BE2C (cell line): ENCODE results near the gene ACBD6.

Experiments
- DNase-seq: peaks from one replicate; pipeline ENCODE4 v3.0.0-alpha.2; 2020
- H3K27me3 ChIP-seq: fragments of 250-450 bp; sonication (Bioruptor Pico); 2 replicates; pipeline ENCODE4 v1.5.1; 2020; ENCODE audit warnings: mild to moderate bottlenecking
- H3K36me3 ChIP-seq: fragments of 250-450 bp; sonication (Bioruptor Pico); 2 replicates; pipeline ENCODE4 v1.5.1; 2020; ENCODE audit warnings: mild to moderate bottlenecking
- H3K4me1 ChIP-seq: fragments of 250-450 bp; sonication (Bioruptor Pico); 2 replicates; pipeline ENCODE4 v1.5.1; 2020
- H3K4me3 ChIP-seq: 2 replicates; pipeline ENCODE4 v1.5.1; 2011; ENCODE audit warnings: low read depth, low read length
- H3K9me3 ChIP-seq: fragments of 250-450 bp; sonication (Bioruptor Pico); 2 replicates; pipeline ENCODE4 v1.5.1; 2020
- TF ChIP-seq, protein P1 (sequence below): IDR thresholded peaks from 2 replicates; pipeline ENCODE4 v1.5.1; 2012; ENCODE audit warnings: mild to moderate bottlenecking, low read depth, low read length

The ACBD6 gene

DNA sequence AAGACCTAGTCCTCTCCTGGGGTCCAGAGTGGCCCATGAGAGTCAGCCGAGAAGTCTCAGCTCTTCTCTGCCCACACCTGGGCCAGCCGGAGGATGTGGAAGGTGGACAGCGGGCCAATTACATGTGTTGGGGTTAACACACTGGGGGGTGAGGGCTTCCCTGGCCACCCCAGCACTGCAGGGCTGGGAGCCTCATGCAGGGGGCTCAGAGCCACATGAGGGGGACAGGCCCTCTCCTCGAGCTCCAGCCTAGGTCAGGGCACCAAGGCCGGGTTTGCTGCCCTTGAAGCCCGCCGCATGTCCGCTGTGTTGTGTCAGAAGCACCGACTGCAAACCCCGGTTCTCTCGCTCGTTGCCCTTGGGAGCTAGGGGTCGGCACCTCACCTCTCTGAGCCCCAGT is 241.8 kb downstream of the ACBD6 start:
- TF ChIP-seq, protein P1, sequence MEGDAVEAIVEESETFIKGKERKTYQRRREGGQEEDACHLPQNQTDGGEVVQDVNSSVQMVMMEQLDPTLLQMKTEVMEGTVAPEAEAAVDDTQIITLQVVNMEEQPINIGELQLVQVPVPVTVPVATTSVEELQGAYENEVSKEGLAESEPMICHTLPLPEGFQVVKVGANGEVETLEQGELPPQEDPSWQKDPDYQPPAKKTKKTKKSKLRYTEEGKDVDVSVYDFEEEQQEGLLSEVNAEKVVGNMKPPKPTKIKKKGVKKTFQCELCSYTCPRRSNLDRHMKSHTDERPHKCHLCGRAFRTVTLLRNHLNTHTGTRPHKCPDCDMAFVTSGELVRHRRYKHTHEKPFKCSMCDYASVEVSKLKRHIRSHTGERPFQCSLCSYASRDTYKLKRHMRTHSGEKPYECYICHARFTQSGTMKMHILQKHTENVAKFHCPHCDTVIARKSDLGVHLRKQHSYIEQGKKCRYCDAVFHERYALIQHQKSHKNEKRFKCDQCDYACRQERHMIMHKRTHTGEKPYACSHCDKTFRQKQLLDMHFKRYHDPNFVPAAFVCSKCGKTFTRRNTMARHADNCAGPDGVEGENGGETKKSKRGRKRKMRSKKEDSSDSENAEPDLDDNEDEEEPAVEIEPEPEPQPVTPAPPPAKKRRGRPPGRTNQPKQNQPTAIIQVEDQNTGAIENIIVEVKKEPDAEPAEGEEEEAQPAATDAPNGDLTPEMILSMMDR, result no peak
- Histone ChIP-seq H3K27me3 (no peaks in the 10 kb centered on the region), H3K9me3 (no peaks in the 10 kb centered on the region), H3K4me3 (no peak overlapping the region), H3K36me3 (no peaks in the 10 kb centered on the region), H3K4me1 (peaks cover 6% of the 10 kb centered on the region)
- DNase-seq, result no peak

DNA sequence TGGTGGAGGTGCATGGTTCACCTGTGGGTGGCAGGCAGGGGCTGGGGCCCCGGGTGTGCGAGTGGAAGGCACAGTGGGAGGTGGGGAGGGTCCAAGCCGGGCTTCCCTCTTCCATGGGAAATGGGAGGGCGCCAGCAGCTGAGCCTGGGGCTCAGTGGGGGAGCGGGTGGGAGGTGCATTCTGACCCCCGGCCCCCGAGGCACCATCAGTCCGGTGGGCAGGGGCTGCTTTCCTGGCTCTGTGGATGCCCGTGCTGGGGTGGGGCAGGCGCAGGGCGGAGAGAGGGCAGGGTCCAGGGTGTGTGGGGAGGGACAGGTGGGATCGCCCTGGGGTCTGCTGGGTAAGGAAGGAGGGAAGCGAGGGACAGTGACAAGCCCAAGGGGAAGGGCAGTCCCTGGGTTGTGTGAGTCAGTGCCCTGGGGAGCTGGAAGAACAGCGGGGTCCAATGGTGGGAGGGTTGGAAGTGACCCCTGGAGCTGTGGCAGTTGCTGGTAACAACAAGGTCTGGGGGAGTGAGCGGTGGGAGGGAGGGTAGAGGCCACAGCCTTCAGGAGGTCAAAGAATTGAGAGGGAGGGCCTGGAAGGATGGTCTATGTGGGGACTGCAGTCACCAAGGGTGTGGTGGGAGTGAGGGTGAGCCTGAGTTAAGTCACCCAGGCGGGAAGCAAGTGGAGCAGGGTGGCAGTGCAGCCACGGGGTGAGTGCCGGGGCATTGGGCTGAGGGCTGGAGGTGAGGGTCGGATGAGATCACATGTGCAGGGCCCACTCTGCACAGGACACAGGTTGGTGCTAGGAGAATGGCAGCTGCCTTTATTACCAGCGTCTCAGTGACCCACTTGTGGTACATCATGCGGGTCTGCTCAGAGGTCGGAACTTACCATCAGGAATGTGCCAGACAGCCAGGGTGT is 242.7 kb downstream of the ACBD6 start:
- DNase-seq, result no peak
- no peaks in the 10 kb centered on the region for H3K9me3 ChIP-seq
- TF ChIP-seq, protein P1, result no peak
- H3K4me3 ChIP-seq, result no peak overlapping the region
- H3K36me3 ChIP-seq, result no peaks in the 10 kb centered on the region
- peaks cover 6% of the 10 kb centered on the region for H3K4me1 ChIP-seq
- no peaks in the 10 kb centered on the region for H3K27me3 ChIP-seq

DNA sequence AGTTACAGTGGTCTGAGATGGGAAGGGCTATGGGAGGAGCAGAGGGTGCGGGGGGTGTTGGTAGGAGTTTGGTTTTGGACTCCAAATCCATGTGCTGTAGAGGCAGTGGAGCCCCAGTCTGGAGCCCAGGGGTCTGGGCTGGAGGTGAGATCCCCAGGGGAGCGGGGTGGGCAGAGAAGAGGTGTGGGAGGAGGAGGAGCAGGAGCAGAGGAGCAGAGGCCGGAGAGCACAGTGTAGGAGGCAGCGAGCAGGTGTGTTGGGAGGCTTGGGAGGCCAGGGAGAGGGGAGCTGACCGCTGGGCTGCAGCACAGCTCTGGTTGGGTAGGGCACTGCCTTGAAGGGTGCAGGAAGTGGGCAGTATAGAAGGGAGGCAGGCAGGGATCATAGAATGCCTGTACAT is 243.4 kb downstream of the ACBD6 start:
- H3K36me3 ChIP-seq, result no peaks in the 10 kb centered on the region
- peaks cover 6% of the 10 kb centered on the region for H3K4me1 ChIP-seq
- no peak overlapping the region for H3K4me3 ChIP-seq
- DNase-seq, result no peak
- H3K27me3 ChIP-seq, result no peaks in the 10 kb centered on the region
- H3K9me3 ChIP-seq, result no peaks in the 10 kb centered on the region
- TF ChIP-seq, protein P1, result no peak

DNA sequence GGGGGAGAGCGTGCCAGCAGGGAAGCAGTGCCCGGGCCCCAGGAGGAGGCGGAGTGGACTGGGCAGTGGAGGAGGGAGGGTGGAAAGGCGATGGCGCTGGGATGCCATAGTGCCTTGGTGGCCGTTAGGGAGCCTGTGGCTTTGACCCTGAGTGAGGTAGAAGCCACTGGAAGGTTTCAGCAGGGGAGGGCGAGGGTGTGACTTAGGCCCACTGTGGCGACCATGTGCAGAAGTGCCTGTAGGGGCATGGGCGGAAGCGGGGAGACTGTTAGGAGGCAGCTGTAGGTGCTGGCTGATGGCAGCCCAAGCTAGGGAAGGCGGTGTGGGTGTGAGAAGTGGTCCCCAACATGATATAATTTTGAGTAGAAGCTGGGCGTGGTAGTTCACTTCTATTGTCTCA is 244.1 kb downstream of the ACBD6 start:
- Histone ChIP-seq H3K4me3 (no peak overlapping the region), H3K4me1 (peaks cover 6% of the 10 kb centered on the region), H3K36me3 (no peaks in the 10 kb centered on the region), H3K27me3 (no peaks in the 10 kb centered on the region), H3K9me3 (no peaks in the 10 kb centered on the region)
- TF ChIP-seq, protein P1, result no peak
- DNase-seq, result no peak

DNA sequence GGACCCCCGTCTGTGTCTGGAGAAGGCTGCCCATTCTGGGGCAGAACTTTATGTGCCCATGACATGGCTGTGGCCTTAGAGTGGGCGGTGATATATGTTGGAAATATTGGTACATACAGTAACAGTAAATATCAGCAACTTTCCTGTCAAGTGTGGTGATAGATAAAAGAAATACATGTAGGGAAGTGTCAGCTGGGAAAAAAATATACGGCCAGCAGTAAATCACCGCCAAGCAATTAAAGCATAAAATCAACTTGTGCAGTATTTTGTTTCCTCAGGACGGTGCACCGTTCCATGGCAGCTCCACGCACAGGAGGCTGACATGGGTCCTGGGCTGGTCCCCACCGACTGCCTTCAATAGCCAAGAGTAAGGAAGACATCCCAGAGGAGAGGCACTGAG is 244.9 kb downstream of the ACBD6 start:
- H3K9me3 ChIP-seq, result no peaks in the 10 kb centered on the region
- H3K4me1 ChIP-seq, result no peaks in the 10 kb centered on the region; the same call in 1 of the 2 replicates
- no peak overlapping the region for H3K4me3 ChIP-seq
- no peaks in the 10 kb centered on the region for H3K27me3 ChIP-seq
- no peak for DNase-seq
- no peaks in the 10 kb centered on the region for H3K36me3 ChIP-seq
- TF ChIP-seq, protein P1, result no peak

DNA sequence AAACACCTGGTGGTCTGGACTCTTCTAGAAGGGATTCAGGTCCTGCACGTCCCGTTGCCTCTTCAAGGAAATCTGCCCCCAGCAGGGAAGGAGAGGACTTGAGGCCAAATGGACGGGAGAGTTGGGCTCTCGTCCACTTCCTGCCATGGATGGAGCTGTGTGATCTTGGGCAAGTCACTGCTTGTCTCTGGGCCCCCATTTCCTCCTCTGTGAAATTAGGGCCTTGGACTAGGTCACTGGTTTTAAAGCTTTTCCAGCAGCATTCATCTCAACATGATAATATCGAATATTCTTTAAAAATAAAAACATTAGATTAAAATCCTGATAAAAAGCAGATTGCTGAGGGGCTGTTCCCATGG is 245.4 kb downstream of the ACBD6 start:
- no peak overlapping the region for H3K4me3 ChIP-seq
- TF ChIP-seq, protein P1, result no peak
- no peaks in the 10 kb centered on the region for H3K36me3 ChIP-seq
- no peaks in the 10 kb centered on the region for H3K9me3 ChIP-seq
- H3K4me1 ChIP-seq, result no peaks in the 10 kb centered on the region; the same call in 1 of the 2 replicates
- H3K27me3 ChIP-seq, result no peaks in the 10 kb centered on the region
- no peak for DNase-seq
